ENCODE measurements around the gene ZBTB37. TPM values are rescaled to one million over a fixed set of nuclear protein-coding genes. Genes with fewer than 3 reads are reported as not detected.
"Not testable (repeated sequence)": the region's sequence is repeated elsewhere in the genome, so short reads cannot be mapped to it uniquely, and the experiment has no call there.

ZBTB37 gene
- total RNA-seq, 1 donor from 2014 or later: 7.9 TPM

DNA sequence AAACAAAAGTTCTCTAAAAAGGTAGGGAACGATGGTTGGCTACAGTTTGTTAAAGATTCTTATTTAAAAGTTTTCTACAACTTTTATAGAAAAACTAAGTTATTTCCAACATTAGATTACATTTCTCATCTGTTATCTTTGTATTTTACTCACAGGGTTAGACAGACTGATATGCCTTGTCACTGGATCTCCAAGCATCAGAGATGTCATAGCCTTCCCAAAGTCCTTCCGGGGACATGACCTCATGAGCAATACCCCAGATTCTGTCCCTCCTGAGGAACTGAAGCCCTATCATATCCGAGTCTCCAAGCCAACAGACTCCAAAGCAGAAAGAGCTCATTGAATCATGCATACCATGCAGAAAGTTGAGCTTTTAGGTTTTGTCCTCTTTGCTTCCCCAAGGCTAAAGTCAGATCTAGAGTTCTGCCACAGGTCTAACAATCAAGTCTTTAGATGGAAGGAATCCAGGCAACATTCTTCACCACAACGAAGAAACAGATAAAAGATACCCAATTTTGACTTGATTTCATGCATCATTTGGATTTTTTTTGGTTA, 10.7 kb upstream of the ZBTB37 start:
- DNase-seq (ENCODE audit: low read depth): no peak
- TF ChIP-seq, protein P1, sequence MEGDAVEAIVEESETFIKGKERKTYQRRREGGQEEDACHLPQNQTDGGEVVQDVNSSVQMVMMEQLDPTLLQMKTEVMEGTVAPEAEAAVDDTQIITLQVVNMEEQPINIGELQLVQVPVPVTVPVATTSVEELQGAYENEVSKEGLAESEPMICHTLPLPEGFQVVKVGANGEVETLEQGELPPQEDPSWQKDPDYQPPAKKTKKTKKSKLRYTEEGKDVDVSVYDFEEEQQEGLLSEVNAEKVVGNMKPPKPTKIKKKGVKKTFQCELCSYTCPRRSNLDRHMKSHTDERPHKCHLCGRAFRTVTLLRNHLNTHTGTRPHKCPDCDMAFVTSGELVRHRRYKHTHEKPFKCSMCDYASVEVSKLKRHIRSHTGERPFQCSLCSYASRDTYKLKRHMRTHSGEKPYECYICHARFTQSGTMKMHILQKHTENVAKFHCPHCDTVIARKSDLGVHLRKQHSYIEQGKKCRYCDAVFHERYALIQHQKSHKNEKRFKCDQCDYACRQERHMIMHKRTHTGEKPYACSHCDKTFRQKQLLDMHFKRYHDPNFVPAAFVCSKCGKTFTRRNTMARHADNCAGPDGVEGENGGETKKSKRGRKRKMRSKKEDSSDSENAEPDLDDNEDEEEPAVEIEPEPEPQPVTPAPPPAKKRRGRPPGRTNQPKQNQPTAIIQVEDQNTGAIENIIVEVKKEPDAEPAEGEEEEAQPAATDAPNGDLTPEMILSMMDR (IDR thresholded peaks at IDR 0.05; ENCODE audit: insufficient read depth, low read length, poor library complexity, severe bottlenecking): no peak
- H3K27me3 ChIP-seq (ENCODE audit: control insufficient read depth, insufficient read depth, low read length): no peaks in the 10 kb centered on the region
- H3K36me3 ChIP-seq (ENCODE audit: control insufficient read depth, insufficient read depth, low read length): peaks cover 2% of the 10 kb centered on the region
- H3K4me3 ChIP-seq (ENCODE audit: low read depth, low read length): no peak overlapping the region

DNA sequence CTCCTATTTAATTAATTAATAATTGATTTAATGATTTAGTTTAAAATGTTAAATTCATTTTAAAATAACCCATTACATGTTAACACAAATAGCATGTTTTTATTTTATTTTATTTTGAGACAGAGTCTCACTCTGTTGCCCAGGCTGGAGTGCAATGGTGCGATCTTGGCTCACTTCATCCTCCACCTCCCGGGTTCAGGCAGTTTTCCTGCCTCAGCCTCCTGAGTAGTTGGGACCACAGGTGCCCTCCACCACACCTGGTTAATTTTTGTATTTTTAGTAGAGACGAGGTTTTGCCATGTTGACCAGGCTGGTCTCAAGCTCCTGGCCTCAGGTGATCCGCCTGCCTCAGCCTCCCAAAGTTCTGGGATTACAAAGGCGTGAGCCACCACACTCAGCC, 8.6 kb upstream of the ZBTB37 start:
- DNase-seq (ENCODE audit: low read depth); H3K36me3 ChIP-seq (ENCODE audit: control insufficient read depth, insufficient read depth, low read length); H3K4me3 ChIP-seq (ENCODE audit: low read depth, low read length); H3K27me3 ChIP-seq (ENCODE audit: control insufficient read depth, insufficient read depth, low read length): not testable (repeated sequence)

DNA sequence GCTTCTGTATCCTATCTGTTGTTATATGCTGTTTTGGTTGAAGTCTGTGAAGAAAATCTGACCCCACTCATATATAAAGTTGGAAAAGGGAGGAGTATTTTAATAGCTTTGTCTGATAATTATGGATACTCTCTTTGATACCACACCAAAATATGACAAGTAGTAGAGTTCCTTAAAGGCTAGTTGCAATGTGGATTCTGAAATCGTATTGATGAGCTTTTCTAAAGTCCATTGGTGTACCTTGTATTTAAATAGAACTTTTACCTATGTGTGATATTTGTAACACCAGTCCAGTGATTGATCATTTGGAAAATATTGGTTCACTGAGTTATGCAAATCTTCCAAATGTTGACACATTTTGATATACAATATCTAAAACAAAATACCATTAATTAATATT, 8.1 kb upstream of the ZBTB37 start:
- TF ChIP-seq, protein P1 (IDR thresholded peaks at IDR 0.05; ENCODE audit: insufficient read depth, low read length, poor library complexity, severe bottlenecking): no peak
- H3K27me3 ChIP-seq (ENCODE audit: control insufficient read depth, insufficient read depth, low read length): no peaks in the 10 kb centered on the region
- no peak for DNase-seq (ENCODE audit: low read depth)
- H3K4me3 ChIP-seq (ENCODE audit: low read depth, low read length): no peak overlapping the region
- H3K36me3 ChIP-seq (ENCODE audit: control insufficient read depth, insufficient read depth, low read length): no peaks in the 10 kb centered on the region

DNA sequence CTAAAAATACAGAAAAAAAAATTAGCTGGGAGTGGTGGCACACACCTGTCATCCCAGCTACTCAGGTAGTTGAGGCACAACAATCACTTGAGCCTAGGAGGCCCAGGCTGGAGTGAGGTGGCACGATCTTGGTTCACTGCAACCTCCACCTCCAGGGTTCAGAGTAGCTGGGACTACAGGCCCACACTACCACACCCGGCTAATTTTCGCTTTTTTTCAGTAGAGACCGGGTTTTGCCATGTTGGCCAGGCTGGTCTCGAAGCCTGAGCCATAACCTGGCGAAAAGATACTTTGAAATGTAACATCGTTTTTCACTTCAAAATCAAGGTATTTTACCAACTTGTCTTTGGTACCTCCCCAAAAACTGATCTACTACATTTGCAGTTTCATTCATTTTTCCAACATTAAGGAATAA, 6.4 kb upstream of the ZBTB37 start:
- TF ChIP-seq, protein P1 (IDR thresholded peaks at IDR 0.05; ENCODE audit: insufficient read depth, low read length, poor library complexity, severe bottlenecking): no peak
- DNase-seq (ENCODE audit: low read depth): no peak
- H3K36me3 ChIP-seq (ENCODE audit: control insufficient read depth, insufficient read depth, low read length): peaks cover 3% of the 10 kb centered on the region
- H3K27me3 ChIP-seq (ENCODE audit: control insufficient read depth, insufficient read depth, low read length): no peaks in the 10 kb centered on the region
- no peak overlapping the region for H3K4me3 ChIP-seq (ENCODE audit: low read depth, low read length)

DNA sequence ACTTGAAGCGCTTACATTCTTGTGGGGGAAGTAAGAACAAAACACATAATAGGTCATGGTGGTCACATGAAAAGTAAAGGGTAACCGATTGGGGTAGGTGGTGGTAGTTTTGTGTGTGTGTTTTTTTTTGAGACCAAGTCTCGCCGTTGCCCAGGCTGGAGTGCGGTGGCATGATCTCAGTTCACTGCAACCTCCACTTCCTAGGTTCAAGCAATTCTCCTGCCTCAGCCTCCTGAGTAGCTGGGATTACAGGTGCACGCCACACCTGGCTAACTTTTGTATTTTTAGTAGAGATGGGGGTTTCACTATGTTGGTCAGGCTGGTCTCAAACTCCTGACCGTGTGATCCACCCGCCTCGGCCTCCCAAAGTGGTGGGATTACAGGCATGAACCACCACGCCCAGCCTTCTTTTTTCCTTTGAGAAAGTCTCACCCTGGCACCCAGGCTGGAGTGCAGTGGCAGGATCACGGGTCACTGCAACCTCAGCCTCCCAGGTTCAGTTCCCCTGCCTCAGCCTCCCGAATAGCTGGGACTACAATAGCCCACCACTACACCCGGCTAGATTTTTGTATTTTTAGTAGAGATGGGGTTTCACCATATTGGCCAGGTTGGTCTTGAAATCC, 5.9 kb upstream of the ZBTB37 start:
- not testable (repeated sequence) for H3K4me3 ChIP-seq (ENCODE audit: low read depth, low read length); H3K27me3 ChIP-seq (ENCODE audit: control insufficient read depth, insufficient read depth, low read length); DNase-seq (ENCODE audit: low read depth); H3K36me3 ChIP-seq (ENCODE audit: control insufficient read depth, insufficient read depth, low read length)

DNA sequence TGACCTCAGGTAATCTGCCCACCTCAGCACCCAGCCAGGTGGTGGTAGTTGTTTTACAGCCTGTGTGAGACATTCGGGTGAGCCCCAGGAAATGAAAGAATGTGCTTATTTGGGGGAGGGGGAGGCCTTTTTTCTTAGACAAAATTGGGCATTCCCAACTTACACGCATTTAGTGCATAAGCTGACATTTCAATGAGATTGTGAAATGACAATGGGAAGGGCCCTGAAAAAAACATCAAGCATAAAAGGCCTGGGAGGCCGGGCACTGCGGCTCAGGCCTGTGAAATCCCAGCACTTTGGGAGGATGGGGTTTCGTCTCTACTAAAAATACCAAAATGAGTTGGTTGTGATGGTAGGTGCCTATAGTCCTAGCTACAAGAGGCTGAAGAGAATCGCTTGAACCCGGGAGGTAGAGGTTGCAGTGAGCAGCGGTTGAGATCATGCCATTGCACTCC, 5.4 kb upstream of the ZBTB37 start:
- Histone ChIP-seq H3K27me3 (ENCODE audit: control insufficient read depth, insufficient read depth, low read length) (no peaks in the 10 kb centered on the region), H3K36me3 (ENCODE audit: control insufficient read depth, insufficient read depth, low read length) (peaks cover 3% of the 10 kb centered on the region), H3K4me3 (ENCODE audit: low read depth, low read length) (no peak overlapping the region)
- TF ChIP-seq, protein P1 (IDR thresholded peaks at IDR 0.05; ENCODE audit: insufficient read depth, low read length, poor library complexity, severe bottlenecking): no peak
- no peak for DNase-seq (ENCODE audit: low read depth)

All from kidney epithelial cell (primary cell).